Measurements from ENCODE around the gene UHMK1. TPM values are rescaled to one million over a fixed set of nuclear protein-coding genes. Genes with fewer than 3 reads are reported as not detected.

UHMK1 gene
- total RNA-seq, 1 experiment from 2014 or later, result 75.1 TPM

DNA sequence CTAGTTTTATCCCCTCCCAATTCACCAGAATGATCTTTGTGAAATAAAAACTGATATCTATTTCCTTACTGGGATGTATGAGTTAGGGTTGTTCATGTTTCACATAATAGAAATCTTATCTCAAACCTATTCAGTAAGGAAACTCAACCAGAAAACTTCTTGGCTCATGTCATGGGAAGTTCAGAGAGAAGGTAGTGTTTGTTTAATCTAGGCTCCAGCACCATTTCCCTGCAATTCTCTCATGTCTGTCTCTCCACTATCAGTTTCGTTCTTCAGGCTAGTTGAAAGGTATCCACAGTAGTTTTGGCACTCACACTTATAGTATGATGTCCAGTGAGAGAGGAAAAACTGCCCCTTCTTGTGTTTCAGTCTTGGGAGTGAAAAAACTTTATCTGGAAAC is 34.6 kb upstream of the UHMK1 start:
- Histone ChIP-seq H3K9ac (ENCODE audit: low read length) (no peak overlapping the region), H2AFZ (ENCODE audit: low read depth, low read length, poor library complexity, severe bottlenecking) (no peak overlapping the region), H3K27me3 (ENCODE audit: insufficient read depth, low read length) (no peaks in the 10 kb centered on the region), H3K4me2 (ENCODE audit: low read length) (no peak overlapping the region), H3K9me2 (ENCODE audit: insufficient read depth) (no peaks in the 10 kb centered on the region), H4K20me1 (ENCODE audit: insufficient read depth) (no peaks in the 10 kb centered on the region), H3K4me3 (replicated peaks in 1 of 2; ENCODE audit: low read depth in 1 of 2, low read length in 2 of 2) (no peak overlapping the region), H3K27ac (ENCODE audit: low read depth, low read length) (no peak overlapping the region), H3K4me1 (ENCODE audit: control insufficient read depth in 1 of 2, insufficient read depth in 2 of 2, low read length in 2 of 2) (no peaks in the 10 kb centered on the region), H3K79me2 (ENCODE audit: insufficient read depth, low read length) (no peaks in the 10 kb centered on the region), H3K9me3 (ENCODE audit: control insufficient read depth in 1 of 2, insufficient read depth in 1 of 2, low read depth in 1 of 2, low read length in 2 of 2) (no peaks in the 10 kb centered on the region), H3K36me3 (ENCODE audit: control insufficient read depth in 1 of 2, insufficient read depth in 2 of 2, low read length in 2 of 2) (no peaks in the 10 kb centered on the region)
- intact Hi-C loops (cut with micrococcal nuclease), result no loop called here
- no peak for ATAC-seq
- ChIA-PET CTCF (no interaction called here), POLR2A (no interaction called here), RAD21 (ENCODE audit: low non-redundant PET in 1 of 2, low total read pairs in 2 of 2, uncharacterized antibody in 2 of 2, unreplicated experiment in 2 of 2) (no interaction called here)
- no peak for TF ChIP-seq SP1 (IDR thresholded peaks at IDR 0.05; ENCODE audit: low read depth)
- no peak for TF ChIP-seq EZH2phosphoT487 (IDR thresholded peaks at IDR 0.05; ENCODE audit: borderline replicate concordance)
- no peak for TF ChIP-seq REST (IDR thresholded peaks at IDR 0.05; ENCODE audit: low read depth)
- TF ChIP-seq TCF7L2 (IDR thresholded peaks at IDR 0.05; ENCODE audit: borderline replicate concordance, extremely low read depth, insufficient read depth, insufficient read length), result no peak
- DNase-seq (ENCODE audit: low read depth, low spot score), result no peak
- no TSS peak for BruUV-seq (replicated peaks)

DNA sequence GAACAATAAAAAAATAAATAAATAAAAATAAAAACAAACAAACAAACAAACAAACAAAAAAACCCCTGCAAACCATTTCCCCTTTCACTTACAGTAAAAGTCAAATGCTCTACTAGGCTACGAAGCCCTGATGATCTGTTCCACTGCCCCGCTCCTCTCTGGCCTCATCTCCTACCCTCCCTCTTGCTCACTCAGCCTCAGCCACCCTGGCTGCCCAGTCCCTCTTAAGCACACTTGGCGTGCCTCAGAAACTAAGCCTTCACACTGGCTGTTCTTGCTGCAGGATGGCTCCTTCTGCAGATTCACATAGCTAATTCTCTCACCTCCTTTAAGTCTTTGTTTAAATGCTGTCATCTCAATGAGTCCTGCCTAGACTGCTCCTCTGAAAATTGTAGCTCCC is 30.8 kb upstream of the UHMK1 start:
- RAD21 ChIA-PET (ENCODE audit: low non-redundant PET in 1 of 2, low total read pairs in 2 of 2, uncharacterized antibody in 2 of 2, unreplicated experiment in 2 of 2), result no interaction called here
- Histone ChIP-seq H3K79me2 (ENCODE audit: insufficient read depth, low read length) (no peaks in the 10 kb centered on the region), H4K20me1 (ENCODE audit: insufficient read depth) (no peaks in the 10 kb centered on the region), H3K4me2 (ENCODE audit: low read length) (no peak overlapping the region), H3K4me1 (ENCODE audit: control insufficient read depth in 1 of 2, insufficient read depth in 2 of 2, low read length in 2 of 2) (no peaks in the 10 kb centered on the region), H3K4me3 (replicated peaks in 1 of 2; ENCODE audit: low read depth in 1 of 2, low read length in 2 of 2) (no peak overlapping the region), H2AFZ (ENCODE audit: low read depth, low read length, poor library complexity, severe bottlenecking) (no peak overlapping the region), H3K9me2 (ENCODE audit: insufficient read depth) (no peaks in the 10 kb centered on the region), H3K9ac (ENCODE audit: low read length) (no peak overlapping the region), H3K27ac (ENCODE audit: low read depth, low read length) (no peak overlapping the region), H3K9me3 (ENCODE audit: control insufficient read depth in 1 of 2, insufficient read depth in 1 of 2, low read depth in 1 of 2, low read length in 2 of 2) (no peaks in the 10 kb centered on the region), H3K36me3 (ENCODE audit: control insufficient read depth in 1 of 2, insufficient read depth in 2 of 2, low read length in 2 of 2) (no peaks in the 10 kb centered on the region), H3K27me3 (ENCODE audit: insufficient read depth, low read length) (no peaks in the 10 kb centered on the region)
- ATAC-seq (no peak), DNase-seq (ENCODE audit: low read depth, low spot score) (no peak)
- CTCF ChIA-PET, result no interaction called here
- POLR2A ChIA-PET, result no interaction called here
- TF ChIP-seq, protein P1, sequence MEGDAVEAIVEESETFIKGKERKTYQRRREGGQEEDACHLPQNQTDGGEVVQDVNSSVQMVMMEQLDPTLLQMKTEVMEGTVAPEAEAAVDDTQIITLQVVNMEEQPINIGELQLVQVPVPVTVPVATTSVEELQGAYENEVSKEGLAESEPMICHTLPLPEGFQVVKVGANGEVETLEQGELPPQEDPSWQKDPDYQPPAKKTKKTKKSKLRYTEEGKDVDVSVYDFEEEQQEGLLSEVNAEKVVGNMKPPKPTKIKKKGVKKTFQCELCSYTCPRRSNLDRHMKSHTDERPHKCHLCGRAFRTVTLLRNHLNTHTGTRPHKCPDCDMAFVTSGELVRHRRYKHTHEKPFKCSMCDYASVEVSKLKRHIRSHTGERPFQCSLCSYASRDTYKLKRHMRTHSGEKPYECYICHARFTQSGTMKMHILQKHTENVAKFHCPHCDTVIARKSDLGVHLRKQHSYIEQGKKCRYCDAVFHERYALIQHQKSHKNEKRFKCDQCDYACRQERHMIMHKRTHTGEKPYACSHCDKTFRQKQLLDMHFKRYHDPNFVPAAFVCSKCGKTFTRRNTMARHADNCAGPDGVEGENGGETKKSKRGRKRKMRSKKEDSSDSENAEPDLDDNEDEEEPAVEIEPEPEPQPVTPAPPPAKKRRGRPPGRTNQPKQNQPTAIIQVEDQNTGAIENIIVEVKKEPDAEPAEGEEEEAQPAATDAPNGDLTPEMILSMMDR (IDR thresholded peaks at IDR 0.05 in 2 of 3, conservative IDR thresholded peaks at IDR 0.05 in 1 of 3; ENCODE audit: borderline replicate concordance in 1 of 3, insufficient read depth in 1 of 3, low read depth in 2 of 3, low read length in 2 of 3), result no peak
- no peak for TF ChIP-seq CBX3 (IDR thresholded peaks at IDR 0.05; ENCODE audit: low read depth)
- TF ChIP-seq, protein P2, sequence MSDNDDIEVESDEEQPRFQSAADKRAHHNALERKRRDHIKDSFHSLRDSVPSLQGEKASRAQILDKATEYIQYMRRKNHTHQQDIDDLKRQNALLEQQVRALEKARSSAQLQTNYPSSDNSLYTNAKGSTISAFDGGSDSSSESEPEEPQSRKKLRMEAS (IDR thresholded peaks at IDR 0.05), result no peak
- TF ChIP-seq, protein P3, sequence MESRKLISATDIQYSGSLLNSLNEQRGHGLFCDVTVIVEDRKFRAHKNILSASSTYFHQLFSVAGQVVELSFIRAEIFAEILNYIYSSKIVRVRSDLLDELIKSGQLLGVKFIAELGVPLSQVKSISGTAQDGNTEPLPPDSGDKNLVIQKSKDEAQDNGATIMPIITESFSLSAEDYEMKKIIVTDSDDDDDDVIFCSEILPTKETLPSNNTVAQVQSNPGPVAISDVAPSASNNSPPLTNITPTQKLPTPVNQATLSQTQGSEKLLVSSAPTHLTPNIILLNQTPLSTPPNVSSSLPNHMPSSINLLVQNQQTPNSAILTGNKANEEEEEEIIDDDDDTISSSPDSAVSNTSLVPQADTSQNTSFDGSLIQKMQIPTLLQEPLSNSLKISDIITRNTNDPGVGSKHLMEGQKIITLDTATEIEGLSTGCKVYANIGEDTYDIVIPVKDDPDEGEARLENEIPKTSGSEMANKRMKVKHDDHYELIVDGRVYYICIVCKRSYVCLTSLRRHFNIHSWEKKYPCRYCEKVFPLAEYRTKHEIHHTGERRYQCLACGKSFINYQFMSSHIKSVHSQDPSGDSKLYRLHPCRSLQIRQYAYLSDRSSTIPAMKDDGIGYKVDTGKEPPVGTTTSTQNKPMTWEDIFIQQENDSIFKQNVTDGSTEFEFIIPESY (IDR thresholded peaks at IDR 0.05; ENCODE audit: extremely low read depth, insufficient replicate concordance, low read length), result no peak
- intact Hi-C loops (cut with micrococcal nuclease), result no loop called here
- no TSS peak for BruUV-seq (replicated peaks)

Data from HCT116 (cell line).